Stimulated activated CD4-positive, alpha-beta T cell treated with anti-CD3 and anti-CD28 coated beads, Interleukin-1b, Interleukin-23, amount 100 ng/mL, for 4 hours (primary cell): ENCODE data around the gene OGDHL.
"Not testable (repeated sequence)": the region's sequence is repeated elsewhere in the genome, so short reads cannot be mapped to it uniquely, and the experiment has no call there.

Experiments
- DNase-seq, 2 donors: peaks; one replicate each; pipeline ENCODE4 v3.0.0-alpha.2; 2020; ENCODE audit warnings: low read depth in 2 of 2

Gene OGDHL

DNA sequence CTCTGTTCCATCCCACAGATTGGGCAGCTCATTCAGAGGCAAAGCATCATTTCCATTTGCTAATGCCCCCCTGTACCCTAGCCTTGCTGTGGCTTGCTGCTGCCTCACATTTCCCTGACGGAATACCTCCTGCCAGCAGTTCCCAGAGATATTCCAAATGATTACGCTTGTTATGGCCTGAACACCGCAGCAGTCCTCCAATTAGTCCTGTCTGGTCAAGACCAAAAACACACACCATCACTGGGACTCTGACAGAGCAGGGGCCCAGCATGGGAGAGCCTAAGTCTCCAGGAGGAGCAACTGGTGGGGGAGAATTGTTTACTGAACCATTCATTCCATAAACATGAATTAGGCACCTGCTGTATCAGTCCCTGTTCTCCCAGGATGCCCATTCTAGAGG, 6.1 kb downstream of the OGDHL start:
- DNase-seq: no peak

DNA sequence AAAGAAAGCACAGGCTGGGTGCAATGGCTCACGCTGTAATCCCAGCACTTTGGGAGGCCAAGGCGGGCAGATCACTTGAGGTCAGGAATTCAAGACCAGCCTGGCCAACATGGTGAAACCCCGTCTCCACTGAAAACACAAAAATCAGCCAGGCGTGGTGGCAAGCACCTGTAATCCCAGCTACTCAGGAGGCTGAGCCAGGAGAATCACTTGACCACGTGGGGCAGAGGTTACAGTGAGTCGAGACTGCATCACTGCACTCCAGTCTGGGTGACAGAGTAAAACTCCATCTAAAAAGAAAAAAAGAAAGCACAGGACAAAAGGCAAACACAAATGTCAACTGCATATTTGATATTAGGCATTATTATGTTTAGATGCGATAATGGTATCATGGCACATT, 7.2 kb downstream of the OGDHL start:
- DNase-seq: not testable (repeated sequence)

DNA sequence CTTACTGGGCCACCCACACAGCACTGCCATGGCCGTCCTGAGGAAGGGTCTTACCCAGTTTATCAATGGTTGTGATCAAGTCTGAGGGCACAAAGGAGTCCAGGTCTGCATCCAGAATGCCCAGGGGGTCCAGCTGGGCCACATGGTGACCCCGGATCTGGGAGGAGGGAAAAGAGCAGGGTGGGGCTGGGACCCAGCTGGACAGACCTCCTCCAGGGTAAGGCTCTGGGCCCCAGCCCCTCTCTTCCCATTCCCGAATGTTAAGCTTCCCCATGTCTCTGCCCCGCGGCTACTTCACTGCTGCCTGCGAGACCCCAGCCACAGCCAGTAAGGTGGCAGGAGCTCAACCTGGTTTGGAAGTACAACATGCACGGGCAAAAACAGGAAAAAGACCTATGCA, 9.5 kb downstream of the OGDHL start:
- no peak for DNase-seq

- DNase-seq: no peak
Observed at GRCh38 chr10:49751636-49752510, 10.2 kb downstream of the OGDHL start.

DNA sequence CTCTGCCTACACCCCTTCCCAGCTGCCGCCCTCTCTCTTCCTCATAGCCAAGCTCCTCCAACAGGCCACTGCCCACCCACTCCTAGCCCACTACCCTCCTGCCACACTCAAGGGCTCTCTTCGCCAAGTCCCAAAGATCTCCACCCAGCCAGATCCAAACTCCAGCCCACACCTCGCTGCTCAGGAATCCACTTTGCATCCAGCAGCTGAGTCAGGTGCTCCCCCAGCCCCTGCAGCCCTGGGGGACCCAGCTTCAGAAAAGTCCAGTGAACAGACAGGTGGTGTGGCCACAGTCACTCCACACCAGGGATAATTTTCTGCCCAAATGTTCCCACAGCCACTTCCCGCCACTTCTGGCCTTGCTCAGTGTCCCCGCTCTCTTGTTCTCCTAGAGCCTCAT, 10.9 kb downstream of the OGDHL start:
- DNase-seq: no peak

GRCh38 chr10:49750546-49750945, 11.6 kb downstream of the OGDHL start:
- DNase-seq: no peak

DNA sequence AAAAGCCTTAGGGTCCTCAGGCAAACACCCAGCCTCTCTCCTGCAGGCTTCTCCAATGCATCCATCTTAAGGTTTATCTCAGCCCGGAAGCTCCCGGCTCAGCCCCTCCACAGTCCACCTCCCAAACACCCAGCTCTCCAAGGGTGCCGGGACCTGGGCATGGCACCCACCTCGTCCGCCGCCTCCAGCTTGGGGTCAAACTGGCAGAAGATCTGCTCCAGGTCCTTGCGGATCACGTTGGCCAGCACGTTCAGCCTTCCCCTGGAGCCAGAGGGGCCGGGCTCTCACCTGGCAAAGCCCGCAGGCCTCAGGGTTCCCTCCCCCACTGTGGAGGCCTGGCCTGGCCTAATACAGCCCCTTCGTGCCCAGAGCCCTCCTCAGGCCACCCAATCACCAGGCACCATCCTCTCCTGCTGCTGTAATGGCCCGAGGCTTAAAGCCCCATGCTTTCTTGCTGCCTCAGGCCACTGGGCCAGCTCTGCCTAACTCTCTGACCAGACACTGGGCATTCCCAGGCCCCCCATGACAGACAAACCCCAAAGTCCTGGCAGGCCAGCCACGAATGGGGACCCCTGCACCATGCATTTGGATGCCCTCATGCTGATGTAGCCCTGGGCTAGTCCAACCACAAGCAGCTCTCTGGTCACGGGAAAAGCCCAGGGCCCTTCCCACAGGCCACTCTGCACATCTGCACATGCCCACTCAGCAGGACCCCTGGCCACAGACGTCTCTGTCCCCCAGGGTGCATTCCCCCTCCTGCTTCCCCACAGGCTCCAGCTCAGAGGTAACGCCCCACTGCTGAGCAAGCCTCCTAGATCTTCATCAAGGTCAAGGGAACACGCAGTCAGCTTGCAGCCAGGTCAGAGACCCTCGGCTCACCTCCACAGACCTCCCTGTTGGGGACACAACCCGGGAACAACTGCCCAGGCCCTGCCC, 12.3 kb downstream of the OGDHL start:
- no peak for DNase-seq

DNA sequence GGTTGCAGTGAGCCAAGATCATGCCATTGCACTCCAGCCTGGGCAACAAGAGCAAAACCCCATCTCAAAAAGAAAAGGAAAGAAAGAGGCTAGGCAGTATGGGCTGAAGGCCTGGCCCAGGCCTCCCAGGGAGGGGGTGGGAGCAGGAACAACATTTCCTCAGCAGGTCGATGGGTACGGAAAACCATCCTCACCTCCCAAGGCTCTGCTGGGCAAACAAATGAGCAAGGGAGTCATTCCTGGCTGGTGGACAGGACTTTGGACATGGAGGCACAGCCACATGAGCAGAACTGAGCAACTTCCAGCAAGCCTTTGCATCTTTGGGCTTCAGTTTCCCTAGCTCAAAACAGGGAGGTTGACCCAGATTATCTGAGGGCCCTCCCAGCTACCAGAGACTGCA, 13.0 kb downstream of the OGDHL start:
- DNase-seq: no peak

- DNase-seq: no peak
Observed at GRCh38 chr10:49748006-49748405, 14.1 kb downstream of the OGDHL start.

GRCh38 chr10:49747303-49747646, 14.8 kb downstream of the OGDHL start:
- no peak for DNase-seq

- no peak for DNase-seq
Observed at GRCh38 chr10:49746626-49747302, 15.4 kb downstream of the OGDHL start.

GRCh38 chr10:49745756-49746155, 16.4 kb downstream of the OGDHL start:
- no peak for DNase-seq

- no peak for DNase-seq
Observed at GRCh38 chr10:49744924-49745605, 17.1 kb downstream of the OGDHL start.

DNA sequence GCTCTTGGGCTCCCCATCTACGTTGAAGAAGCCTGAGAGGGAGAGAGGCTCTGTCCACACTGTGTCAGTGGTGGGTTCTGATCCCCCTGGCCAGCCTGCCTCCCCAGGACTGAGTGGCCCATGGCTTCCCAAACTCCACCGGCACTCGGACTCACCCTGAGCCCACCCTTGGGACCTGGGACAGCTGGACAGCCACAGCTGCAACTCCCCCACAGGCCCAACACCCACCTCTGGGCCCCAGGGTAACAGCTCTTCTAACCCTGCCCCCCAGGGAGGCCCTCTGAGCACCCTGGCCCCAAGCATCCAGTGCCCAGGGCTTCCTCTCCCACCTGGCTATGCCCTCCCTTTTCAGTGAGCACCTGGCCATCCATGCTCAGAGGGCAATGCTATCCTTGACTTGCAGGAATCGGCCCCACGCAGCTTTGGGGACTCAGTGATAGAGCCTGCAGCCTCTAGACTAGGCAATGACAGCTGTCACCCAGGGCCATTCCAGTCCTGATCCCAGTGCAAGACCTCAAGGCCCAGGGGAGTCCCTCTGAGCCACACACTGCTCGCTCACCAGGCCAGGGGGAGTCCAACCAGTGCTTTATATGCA, 17.9 kb downstream of the OGDHL start:
- DNase-seq: no peak

- DNase-seq: no peak
Observed at GRCh38 chr10:49743464-49744075, 18.6 kb downstream of the OGDHL start.

DNA sequence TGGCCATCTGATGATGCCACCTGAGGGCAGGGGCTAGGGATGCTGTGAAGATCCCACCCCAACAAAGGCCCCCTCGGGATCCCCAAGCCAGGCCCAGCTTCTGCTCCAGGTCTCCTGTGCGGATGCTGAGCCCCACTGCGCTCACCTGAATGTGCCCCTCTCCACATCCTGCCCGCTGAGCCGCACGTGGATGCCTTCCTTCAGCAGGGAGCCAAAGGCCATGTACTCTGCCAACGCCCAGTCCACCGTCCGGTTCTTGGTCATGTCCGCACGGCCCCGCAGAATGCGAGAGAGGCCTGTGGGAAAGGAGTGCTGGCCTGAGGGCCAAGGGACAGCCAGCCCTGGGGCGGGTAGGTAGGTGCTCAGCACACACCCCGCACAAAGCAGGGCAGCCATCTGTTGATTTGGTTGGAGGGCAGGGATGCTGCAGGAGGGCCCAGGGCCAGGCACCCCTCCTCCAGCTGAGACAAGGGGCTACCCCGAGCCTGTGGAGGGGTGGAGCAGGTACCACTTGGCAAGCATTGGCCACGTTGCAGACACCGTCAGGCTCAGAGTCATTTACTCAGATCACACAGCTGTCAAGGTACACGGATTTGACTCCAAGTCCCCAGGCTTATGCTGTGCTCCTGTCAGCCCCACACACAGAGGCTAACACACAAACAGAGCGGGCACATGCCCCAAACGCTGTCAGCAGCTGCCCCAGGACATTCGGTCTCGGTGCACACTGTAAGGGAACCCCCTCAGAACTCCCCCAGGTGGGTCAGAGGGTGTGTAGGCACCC, 19.2 kb downstream of the OGDHL start:
- DNase-seq: no peak

DNA sequence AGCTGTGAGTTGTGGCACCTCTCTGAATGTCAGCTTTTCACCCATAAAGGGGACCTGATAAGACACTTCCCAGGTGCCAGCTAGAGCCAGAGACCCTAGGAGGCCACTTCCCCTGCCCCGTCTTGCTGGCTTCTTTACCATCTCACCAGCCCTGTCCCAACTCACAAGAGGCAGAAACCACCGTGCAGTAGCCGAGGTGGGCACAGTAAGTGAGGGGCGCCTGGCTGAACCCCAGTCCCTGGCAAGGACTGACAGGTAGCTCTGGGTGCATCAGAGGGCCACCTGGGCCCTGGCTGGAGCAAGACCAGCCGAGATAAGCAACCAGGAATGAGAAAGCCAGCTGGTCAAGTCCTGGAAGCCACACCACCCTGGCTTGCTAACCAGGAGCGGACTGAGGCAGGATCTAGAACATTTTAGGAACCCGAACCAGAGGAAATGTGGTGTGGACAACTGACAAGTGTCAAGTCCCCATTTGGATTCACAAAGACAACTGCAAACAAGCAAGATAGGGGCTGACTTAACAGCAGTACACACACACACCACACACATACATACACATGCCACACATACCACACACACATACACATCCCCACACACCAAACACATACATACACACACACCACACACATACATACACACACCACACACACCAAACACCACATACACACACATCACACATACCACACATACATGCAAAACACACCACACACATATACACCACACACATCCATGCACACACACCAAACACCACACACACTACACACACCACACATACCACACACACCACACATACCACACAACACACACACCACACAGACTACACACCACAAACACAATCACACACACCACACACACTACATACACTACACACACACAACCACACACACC, 20.8 kb downstream of the OGDHL start:
- no peak for DNase-seq

DNA sequence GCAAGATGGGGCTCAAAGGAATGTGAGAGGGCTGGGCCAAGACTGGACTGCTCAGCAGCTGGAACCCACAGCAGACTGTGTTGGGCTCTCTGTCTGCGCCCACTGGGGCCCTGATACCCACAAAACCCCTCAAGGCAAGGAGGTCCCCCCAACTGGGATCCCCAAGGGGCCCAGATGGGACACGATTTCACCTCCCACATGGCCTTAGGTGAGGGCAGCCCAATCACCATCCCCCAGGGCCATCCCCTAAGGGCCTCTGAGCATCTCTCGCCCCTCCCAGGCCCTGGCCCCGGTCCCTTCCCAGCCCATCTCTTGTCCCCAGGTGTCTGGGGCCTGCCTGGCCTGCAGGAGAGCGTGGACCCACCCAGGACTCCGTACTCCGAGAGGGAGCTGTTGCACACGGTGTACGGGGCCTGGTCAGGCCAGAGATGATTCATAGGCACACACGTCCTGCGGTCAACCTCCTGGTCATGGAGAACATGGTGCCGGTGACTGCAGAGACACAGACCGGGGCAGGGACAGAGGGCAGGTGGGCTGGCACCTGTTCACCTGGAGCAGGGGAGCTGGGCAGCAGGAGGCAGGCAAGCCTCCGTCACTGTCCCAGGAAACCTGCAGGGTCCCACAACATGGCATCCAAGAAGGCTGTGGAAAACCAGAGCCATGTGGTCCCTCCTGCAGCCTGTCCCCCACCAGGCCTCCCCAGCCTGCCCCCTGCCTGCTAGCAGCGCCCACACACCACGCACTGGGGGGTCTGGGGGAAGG, 21.6 kb downstream of the OGDHL start:
- DNase-seq: no peak
